K562 (cell line): ENCODE data around the gene EMD. TPM values are rescaled to one million over a fixed set of nuclear protein-coding genes. Genes with fewer than 3 reads are reported as not detected.

Experiments used
- BMI1 ChIP-seq: fragments of 150-350 bp; IDR thresholded peaks from 2 replicates; pipeline ENCODE4 v1.6.1; 2014; ENCODE audit warnings: low read length
- BRF1 ChIP-seq: IDR thresholded peaks from 3 replicates; pipeline ENCODE4 v1.6.1; 2011; ENCODE audit warnings: borderline replicate concordance, mild to moderate bottlenecking; ENCODE audit not compliant: insufficient read length; ENCODE audit errors: extremely low read depth
- BRF2 ChIP-seq: IDR thresholded peaks from 3 replicates; pipeline ENCODE4 v1.6.1; 2011; ENCODE audit warnings: borderline replicate concordance, mild to moderate bottlenecking; ENCODE audit not compliant: insufficient read length, insufficient read depth
- CBX5 ChIP-seq: IDR thresholded peaks from 2 replicates; pipeline ENCODE4 v1.6.1; 2014; ENCODE audit warnings: low read depth, borderline replicate concordance
- CTBP1 ChIP-seq: fragments of 450-650 bp; IDR thresholded peaks from 2 replicates; pipeline ENCODE4 v1.6.1; 2016; ENCODE audit warnings: borderline replicate concordance
- GATA2 ChIP-seq: sonication (generic); formaldehyde crosslinking; IDR thresholded peaks from 2 replicates; pipeline ENCODE4 v1.4.0; 2020; ENCODE audit warnings: mild to moderate bottlenecking, missing genetic modification reagents
- HDAC2 ChIP-seq: fragments of 450-650 bp; IDR thresholded peaks from 2 replicates; pipeline ENCODE4 v1.6.1; 2016; ENCODE audit warnings: mild to moderate bottlenecking
- KDM1A ChIP-seq, 2 experiments: fragments of 450-650 bp; IDR thresholded peaks; 2 replicates each; pipeline ENCODE4 v1.6.1; 2016; ENCODE audit warnings: mild to moderate bottlenecking in 2 of 2
- MCM5 ChIP-seq: fragments of 450-650 bp; IDR thresholded peaks from 2 replicates; pipeline ENCODE4 v1.6.1; 2016; ENCODE audit warnings: low read depth
- NR0B1 ChIP-seq: fragments of 450-650 bp; IDR thresholded peaks from one replicate; pipeline ENCODE4 v1.6.1; 2018; ENCODE audit warnings: mild to moderate bottlenecking, moderate library complexity; ENCODE audit not compliant: partially characterized antibody
- RCOR1 ChIP-seq, 2 experiments: IDR thresholded peaks; 2 replicates each; pipeline ENCODE4 v1.6.1; 2012; ENCODE audit warnings: low read depth in 2 of 2, low read length in 2 of 2, borderline replicate concordance in 1 of 2, improper control_type of control experiment in 1 of 2
- SAFB2 ChIP-seq: fragments of 200-400 bp; formaldehyde crosslinking; IDR thresholded peaks from 2 replicates; pipeline ENCODE4 v1.6.1; 2018; ENCODE audit warnings: borderline replicate concordance, low read length, low read depth, moderate library complexity; ENCODE audit not compliant: severe bottlenecking
- SETDB1 ChIP-seq: IDR thresholded peaks from one replicate; pipeline ENCODE4 v1.6.1; 2012; ENCODE audit warnings: low read length, control low read depth, inconsistent platforms
- SLC30A9 ChIP-seq: fragments of 250-450 bp; sonication (Bioruptor Pico); IDR thresholded peaks from 2 replicates; pipeline ENCODE4 v1.8.0; 2022; ENCODE audit warnings: mild to moderate bottlenecking, moderate library complexity
- SRSF1 ChIP-seq: fragments of 200-400 bp; formaldehyde crosslinking; IDR thresholded peaks from 2 replicates; pipeline ENCODE4 v1.6.1; 2017; ENCODE audit warnings: mild to moderate bottlenecking, low read depth, low read length, moderate library complexity
- SRSF3 ChIP-seq: fragments of 200-400 bp; formaldehyde crosslinking; IDR thresholded peaks from 2 replicates; pipeline ENCODE4 v1.6.1; 2016; ENCODE audit warnings: mild to moderate bottlenecking, low read length, moderate library complexity; ENCODE audit not compliant: insufficient read depth
- TAF15 ChIP-seq: fragments of 200-400 bp; formaldehyde crosslinking; IDR thresholded peaks from 2 replicates; pipeline ENCODE4 v1.6.1; 2017; ENCODE audit warnings: mild to moderate bottlenecking, low read depth, low read length, moderate library complexity
- TAF7 ChIP-seq: fragments of 450-650 bp; IDR thresholded peaks from 2 replicates; pipeline ENCODE4 v1.6.1; 2016; ENCODE audit warnings: missing genetic modification characterization, missing compliant biosample characterization
- TFAM ChIP-seq: fragments of 250-450 bp; sonication (Bioruptor Pico); conservative IDR thresholded peaks from 2 replicates; pipeline ENCODE4 v1.5.0; 2021; ENCODE audit warnings: mild to moderate bottlenecking, moderate library complexity
- ZBTB17 ChIP-seq: fragments of 450-650 bp; formaldehyde crosslinking; IDR thresholded peaks from 2 replicates; pipeline ENCODE4 v1.4.0; 2020; ENCODE audit warnings: mild to moderate bottlenecking
- ZC3H11A ChIP-seq: IDR thresholded peaks from 2 replicates; pipeline ENCODE4 v1.6.1; 2012; ENCODE audit warnings: low read depth, low read length, improper control_type of control experiment
- ZFPM2 ChIP-seq: fragments of 250-450 bp; sonication (Bioruptor Pico); IDR thresholded peaks from 2 replicates; pipeline ENCODE4 v1.5.1; 2022; ENCODE audit warnings: mild to moderate bottlenecking
- ZMIZ1 ChIP-seq, 2 experiments: fragments of 150-350 bp in 1 of 2; IDR thresholded peaks; 2 replicates each; pipeline ENCODE4 v1.6.1; 2012 to 2016; ENCODE audit warnings: low read depth in 2 of 2, low read length in 2 of 2, mild to moderate bottlenecking in 1 of 2, moderate library complexity in 1 of 2
- ZNF445 ChIP-seq: fragments of 250-450 bp; sonication (Bioruptor Pico); IDR thresholded peaks from 2 replicates; pipeline ENCODE4 v1.4.0; 2020; ENCODE audit warnings: low read depth, mild to moderate bottlenecking, moderate library complexity
- ZNF551 ChIP-seq: fragments of 250-450 bp; sonication (Bioruptor Pico); IDR thresholded peaks from 2 replicates; pipeline ENCODE4 v1.5.0; 2021; ENCODE audit warnings: mild to moderate bottlenecking, moderate library complexity
- polyA plus RNA-seq, 8 experiments: library from polyadenylated mRNA; depleted of rRNA in 4 of 8; stranded (reverse) in 5 of 8; unstranded in 3 of 8; fragments of >200 nt; fragmentation: Nextera tagmentation in 2 of 8; fragmentation: Illumina TruSeq in 1 of 8; extraction: Ambion mirVana in 2 of 8; extraction: Trizol in 1 of 8; gene quantifications; 2 replicates each; pipeline versions ENCODE4 v1.2.1 to v1.2.3, GENCODE V29; 2011 to 2014; ENCODE audit warnings: inconsistent platforms in 1 of 8, missing spikeins in 1 of 8
- total RNA-seq, 7 experiments: library from RNA; depleted of rRNA in 6 of 7; stranded (reverse); fragments of >200 nt in 6 of 7; fragmentation: Illumina TruSeq in 2 of 7; extraction: Trizol in 2 of 7; gene quantifications; 2 replicates each; pipeline versions ENCODE4 v1.2.1 to v1.2.3, GENCODE V29; 2011 to 2021; ENCODE audit warnings: low replicate concordance in 1 of 7

Gene EMD
- total and polyA plus RNA-seq, 9 of the 15 experiments (the other 6 are each of a cell fraction or from before 2014, with no cell fraction given) = 2.3 to 206 (median 61.9) TPM

GRCh38 chrX:154397888-154398667 lies 19.0 kb downstream of the EMD start, which contains the start of gene RPL10 (continued):
- TF ChIP-seq ZNF445 (CRISPR knock-in tag) (no peak), HDAC2 (no peak), ZNF551 (CRISPR knock-in tag) (no peak), MCM5 (no peak), BMI1 (no peak), SAFB2 (no peak), SLC30A9 (CRISPR knock-in tag) (no peak), CBX5 (no peak), CTBP1 (peak; percentile 69), TAF7 (tag) (peak; percentile 98), RCOR1 (IDR thresholded peaks at IDR 0.05; ENCODE audit: borderline replicate concordance in 1 of 2, low read depth in 2 of 2, low read length in 2 of 2) (no peak), NR0B1 (no peak), SRSF3 (no peak), SRSF1 (no peak), ZC3H11A (no peak), TFAM (CRISPR knock-in tag) (no peak), SETDB1 (no peak), TAF15 (no peak), ZFPM2 (no peak), GATA2 (no peak), KDM1A (IDR thresholded peaks at IDR 0.05) (no peak), BRF1 (no peak), ZMIZ1 (IDR thresholded peaks at IDR 0.05; ENCODE audit: low read depth in 2 of 2, low read length in 2 of 2) (peak in 1 of 2 experiments; percentile 71; a peak in 1 of 4 replicates), ZBTB17 (CRISPR knock-in tag) (no peak), BRF2 (no peak)
